Natural killer cell treated with Interleukin-12 subunit alpha and Interleukin-12 subunit beta and Interleukin-15 and Interleukin-18, amount 100 ng/mL, for 72 hours (primary cell): ENCODE data around the gene ASXL3. TPM values are rescaled to one million over a fixed set of nuclear protein-coding genes. Genes with fewer than 3 reads are reported as not detected.

ENCODE experiments used
- ATAC-seq, 2 donors: fragments of 150-1000 bp; cut with Tn5 transposase in 1 of 2; sonication (Bioruptor Pico), chemical (Tn5 transposase) in 1 of 2; 2 replicates each; pipeline ENCODE4 v1.10.0; 2021
- DNase-seq: peaks from one replicate; pipeline ENCODE4 v3.0.0; 2022; ENCODE audit warnings: low spot score
- H3K27ac Mint-ChIP-seq, 2 donors: 1 replicate in 1 of 2; 2 replicates in 1 of 2; pipeline ENCODE4 v1.8.0; 2022; ENCODE audit warnings: mixed read lengths in 2 of 2, mild to moderate bottlenecking in 1 of 2, moderate library complexity in 1 of 2
- H3K27me3 Mint-ChIP-seq, 2 donors: 1 replicate in 1 of 2; 2 replicates in 1 of 2; pipeline ENCODE4 v1.8.0; 2022; ENCODE audit warnings: mixed read lengths in 2 of 2
- H3K36me3 Mint-ChIP-seq: one replicate; pipeline ENCODE4 v1.8.0; 2022; ENCODE audit warnings: mixed read lengths
- H3K4me1 Mint-ChIP-seq, 2 donors: 1 replicate in 1 of 2; 2 replicates in 1 of 2; pipeline ENCODE4 v1.8.0; 2022; ENCODE audit warnings: low read depth in 2 of 2, mixed read lengths in 2 of 2, mild to moderate bottlenecking in 1 of 2
- H3K4me3 Mint-ChIP-seq: one replicate; pipeline ENCODE4 v1.8.0; 2022; ENCODE audit warnings: mixed read lengths
- H3K9me3 Mint-ChIP-seq: 2 replicates; pipeline ENCODE4 v1.8.0; 2022; ENCODE audit warnings: mixed read lengths
- total RNA-seq, 2 donors: library from RNA; stranded (reverse); gene quantifications; one replicate each; pipeline ENCODE4 v1.2.3, GENCODE V29; 2022

The ASXL3 gene
- total RNA-seq, 2 donors from 2014 or later: not detected

GRCh38 chr18:33656889-33657448 lies 79.0 kb downstream of the ASXL3 start:
- no peaks in the 10 kb centered on the region for H3K4me1 Mint-ChIP-seq
- no peaks in the 10 kb centered on the region for H3K36me3 Mint-ChIP-seq
- no peaks in the 10 kb centered on the region for H3K27me3 Mint-ChIP-seq
- H3K27ac Mint-ChIP-seq: no peak overlapping the region
- ATAC-seq (no peak), DNase-seq (no peak)
- H3K4me3 Mint-ChIP-seq: no peak overlapping the region
- H3K9me3 Mint-ChIP-seq: peaks cover 10% of the 10 kb centered on the region

DNA sequence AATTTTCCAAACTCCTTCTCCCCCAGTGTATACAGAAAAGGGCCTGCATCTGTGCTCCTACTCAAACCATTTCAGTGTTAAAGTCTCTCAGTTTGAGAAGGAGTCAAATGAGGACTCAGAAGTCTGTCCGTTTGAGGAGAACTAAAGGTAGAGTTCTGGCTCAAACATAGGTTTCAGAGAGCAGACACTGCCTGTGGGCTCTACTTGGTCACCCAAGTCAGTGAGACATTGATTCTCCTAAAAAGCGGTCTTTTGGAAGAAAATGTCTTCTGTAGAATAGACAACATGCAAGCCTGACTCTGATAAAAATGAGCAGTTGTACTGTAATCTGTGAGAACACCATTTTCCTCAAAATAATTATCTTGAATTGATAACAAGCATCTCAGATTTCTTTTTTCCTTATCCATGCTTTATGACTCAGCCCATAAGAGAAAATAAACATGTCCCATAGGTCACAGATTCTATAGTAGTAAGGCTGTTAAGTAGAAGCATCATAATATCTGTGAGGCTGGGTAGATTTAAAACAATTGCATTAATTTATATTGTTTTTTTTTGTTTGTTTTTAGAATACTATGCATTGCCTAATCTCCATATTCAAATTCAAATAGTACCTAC lies 82.8 kb downstream of the ASXL3 start:
- ATAC-seq (no peak), DNase-seq (no peak)
- H3K36me3 Mint-ChIP-seq: no peaks in the 10 kb centered on the region
- H3K27me3 Mint-ChIP-seq: no peaks in the 10 kb centered on the region
- H3K4me3 Mint-ChIP-seq: no peak overlapping the region
- no peaks in the 10 kb centered on the region for H3K4me1 Mint-ChIP-seq
- H3K9me3 Mint-ChIP-seq: peaks cover 7% of the 10 kb centered on the region
- H3K27ac Mint-ChIP-seq: no peak overlapping the region

DNA sequence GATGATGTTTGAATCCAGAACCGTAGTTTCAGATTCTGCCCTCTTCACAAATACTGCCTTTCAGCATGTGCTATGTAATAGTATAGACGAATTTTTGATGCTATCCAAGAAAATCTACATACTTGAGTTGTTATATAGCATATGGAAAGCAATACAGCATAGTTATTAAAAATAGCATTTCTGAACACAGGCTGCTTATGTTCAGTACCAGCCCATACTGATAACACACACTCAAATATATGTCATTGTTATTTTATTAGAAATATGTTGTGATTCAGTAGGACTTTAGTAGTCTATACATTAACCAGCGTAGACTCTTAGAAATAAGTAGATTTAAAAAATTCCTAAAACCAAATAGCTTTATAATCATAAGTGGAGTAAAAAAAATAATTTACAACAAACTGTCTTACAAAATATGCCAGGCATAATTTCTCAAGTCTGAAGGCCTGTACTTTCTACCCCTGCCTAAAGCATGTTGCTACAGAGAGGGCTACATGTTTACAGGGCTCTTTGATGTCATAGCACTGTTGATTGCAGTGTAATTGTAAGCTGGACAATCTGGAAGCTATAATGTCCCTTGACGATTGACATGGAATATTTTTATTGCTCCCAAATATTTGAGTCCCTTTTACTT lies 86.3 kb downstream of the ASXL3 start:
- no peaks in the 10 kb centered on the region for H3K36me3 Mint-ChIP-seq
- no peak overlapping the region for H3K4me3 Mint-ChIP-seq
- H3K9me3 Mint-ChIP-seq: peaks cover 12% of the 10 kb centered on the region
- ATAC-seq (no peak), DNase-seq (no peak)
- no peak overlapping the region for H3K27ac Mint-ChIP-seq
- no peaks in the 10 kb centered on the region for H3K4me1 Mint-ChIP-seq
- H3K27me3 Mint-ChIP-seq: no peaks in the 10 kb centered on the region

DNA sequence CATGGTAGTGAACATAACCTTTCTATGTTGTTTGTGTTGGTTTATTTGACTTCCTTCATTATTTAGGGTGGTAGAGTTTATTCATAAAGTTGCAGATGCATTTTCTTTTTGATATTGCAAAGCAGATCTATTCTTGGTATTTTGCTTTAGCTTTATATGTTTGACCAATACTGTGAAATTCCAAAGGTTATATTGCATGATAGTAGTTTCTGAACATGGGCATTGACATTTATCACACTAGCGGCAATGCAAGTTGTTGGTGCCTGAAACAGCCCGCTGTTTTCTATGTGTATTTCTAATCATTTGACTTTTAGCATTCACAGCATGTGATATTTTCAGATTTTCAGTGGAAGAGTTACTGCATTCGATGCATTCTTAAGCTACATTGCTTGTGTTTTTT lies 87.2 kb downstream of the ASXL3 start:
- Mint-ChIP-seq H3K4me1 (no peaks in the 10 kb centered on the region), H3K4me3 (no peak overlapping the region), H3K27ac (no peak overlapping the region), H3K36me3 (no peaks in the 10 kb centered on the region), H3K27me3 (no peaks in the 10 kb centered on the region), H3K9me3 (peaks cover 12% of the 10 kb centered on the region)
- ATAC-seq (no peak), DNase-seq (no peak)

DNA sequence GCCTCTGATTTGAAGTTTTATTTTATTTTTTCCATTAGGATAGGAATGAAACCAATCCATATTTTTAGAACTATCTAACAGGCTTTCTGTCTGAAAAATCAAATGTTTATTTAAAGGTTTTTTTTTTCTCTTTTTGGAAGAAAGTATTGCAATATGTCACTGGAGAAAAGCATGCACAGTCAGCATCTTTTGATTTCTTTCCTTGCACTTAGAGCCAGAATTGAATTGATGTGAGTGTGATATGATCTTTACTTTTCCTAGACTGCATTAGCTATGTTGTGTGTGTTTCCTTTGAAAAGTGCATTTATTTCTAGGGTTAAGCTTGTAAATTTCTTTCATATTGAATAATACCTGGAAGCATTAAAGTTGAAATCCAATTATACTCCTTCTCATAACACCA lies 87.6 kb downstream of the ASXL3 start:
- no peaks in the 10 kb centered on the region for H3K27me3 Mint-ChIP-seq
- ATAC-seq (no peak), DNase-seq (no peak)
- no peaks in the 10 kb centered on the region for H3K4me1 Mint-ChIP-seq
- no peak overlapping the region for H3K27ac Mint-ChIP-seq
- H3K36me3 Mint-ChIP-seq: no peaks in the 10 kb centered on the region
- H3K9me3 Mint-ChIP-seq: peaks cover 9% of the 10 kb centered on the region
- H3K4me3 Mint-ChIP-seq: no peak overlapping the region

- DNase-seq (no peak), ATAC-seq (no peak)
- H3K27ac Mint-ChIP-seq: no peak overlapping the region
- H3K36me3 Mint-ChIP-seq: peaks cover 5% of the 10 kb centered on the region
- H3K27me3 Mint-ChIP-seq: no peaks in the 10 kb centered on the region
- peaks cover 11% of the 10 kb centered on the region for H3K9me3 Mint-ChIP-seq
- no peak overlapping the region for H3K4me3 Mint-ChIP-seq
- no peaks in the 10 kb centered on the region for H3K4me1 Mint-ChIP-seq
Observed at GRCh38 chr18:33666915-33667314, 88.9 kb downstream of the ASXL3 start.

- Mint-ChIP-seq H3K27me3 (no peaks in the 10 kb centered on the region), H3K27ac (no peak overlapping the region), H3K9me3 (peaks cover 11% of the 10 kb centered on the region), H3K4me1 (no peaks in the 10 kb centered on the region), H3K36me3 (peaks cover 5% of the 10 kb centered on the region), H3K4me3 (no peak overlapping the region)
- no peak for ATAC-seq
- DNase-seq: no peak
Observed at GRCh38 chr18:33669589-33669988, 91.6 kb downstream of the ASXL3 start.

- no peak for ATAC-seq
- Mint-ChIP-seq H3K4me1 (no peaks in the 10 kb centered on the region), H3K9me3 (peaks cover 12% of the 10 kb centered on the region), H3K27me3 (no peaks in the 10 kb centered on the region), H3K4me3 (no peak overlapping the region), H3K36me3 (peaks cover 5% of the 10 kb centered on the region), H3K27ac (no peak overlapping the region)
- no peak for DNase-seq
Observed at GRCh38 chr18:33670029-33670428, 92.0 kb downstream of the ASXL3 start.

DNA sequence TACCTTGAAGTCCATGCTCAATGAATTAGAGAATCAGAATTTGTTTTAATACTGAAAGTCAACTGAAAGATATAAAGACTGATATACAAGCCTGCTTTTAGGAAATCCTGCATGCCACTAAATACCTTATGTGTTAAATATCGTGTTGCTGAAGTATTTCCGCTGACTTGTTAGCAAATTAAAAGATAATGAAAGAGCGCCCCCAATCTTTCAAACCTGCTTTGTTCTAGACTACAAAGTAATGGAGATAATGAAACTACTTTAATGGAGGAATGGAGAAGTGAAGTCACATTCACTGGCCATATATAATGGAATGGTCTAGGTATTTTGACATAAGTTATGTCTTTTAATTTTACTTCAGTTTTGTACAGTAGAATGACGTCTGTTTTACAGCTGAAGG lies 95.7 kb downstream of the ASXL3 start:
- no peak for ATAC-seq
- no peak for DNase-seq
- no peaks in the 10 kb centered on the region for H3K4me1 Mint-ChIP-seq
- peaks cover 5% of the 10 kb centered on the region for H3K36me3 Mint-ChIP-seq
- no peak overlapping the region for H3K4me3 Mint-ChIP-seq
- H3K27me3 Mint-ChIP-seq: no peaks in the 10 kb centered on the region
- no peak overlapping the region for H3K27ac Mint-ChIP-seq
- peaks cover 8% of the 10 kb centered on the region for H3K9me3 Mint-ChIP-seq

DNA sequence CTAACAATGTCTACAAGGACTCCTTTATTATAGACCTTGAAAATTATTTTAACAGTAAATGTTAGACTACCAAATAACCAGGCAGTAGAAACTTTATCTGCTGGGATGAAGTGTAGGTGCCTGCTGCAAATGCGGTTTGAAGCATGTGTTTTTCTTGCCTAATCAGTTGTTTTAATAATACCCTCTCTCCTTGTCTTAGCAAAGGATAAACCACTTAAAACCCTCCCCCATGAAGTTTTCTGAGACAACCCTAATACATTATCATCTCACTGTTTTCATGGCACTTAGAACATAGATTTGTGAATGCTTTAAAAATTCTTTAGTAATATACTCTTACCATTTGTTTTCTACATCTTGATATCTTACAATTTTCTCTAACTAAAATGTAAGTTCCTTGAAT lies 98.6 kb downstream of the ASXL3 start:
- no peaks in the 10 kb centered on the region for H3K27me3 Mint-ChIP-seq
- H3K4me3 Mint-ChIP-seq: no peak overlapping the region

GRCh38 chr18:33677891-33678290 lies 99.9 kb downstream of the ASXL3 start:
- Mint-ChIP-seq H3K9me3 (peaks cover 6% of the 10 kb centered on the region), H3K36me3 (no peaks in the 10 kb centered on the region), H3K27me3 (no peaks in the 10 kb centered on the region), H3K4me1 (no peaks in the 10 kb centered on the region), H3K4me3 (no peak overlapping the region), H3K27ac (no peak overlapping the region)
- DNase-seq: no peak
- ATAC-seq: no peak

More for the DNA sequence above, 98.6 kb downstream of the ASXL3 start:
- DNase-seq (no peak), ATAC-seq (no peak)
- Mint-ChIP-seq H3K9me3 (peaks cover 6% of the 10 kb centered on the region), H3K36me3 (no peaks in the 10 kb centered on the region), H3K4me1 (no peaks in the 10 kb centered on the region), H3K27ac (no peak overlapping the region)

- H3K36me3 Mint-ChIP-seq: peaks cover 7% of the 10 kb centered on the region
- ATAC-seq (no peak), DNase-seq (no peak)
- H3K9me3 Mint-ChIP-seq: peaks cover 7% of the 10 kb centered on the region
- H3K27me3 Mint-ChIP-seq: no peaks in the 10 kb centered on the region
- H3K4me3 Mint-ChIP-seq: no peak overlapping the region
- H3K27ac Mint-ChIP-seq: no peak overlapping the region
- no peaks in the 10 kb centered on the region for H3K4me1 Mint-ChIP-seq
Observed at GRCh38 chr18:33682436-33682835, 104.4 kb downstream of the ASXL3 start.

DNA sequence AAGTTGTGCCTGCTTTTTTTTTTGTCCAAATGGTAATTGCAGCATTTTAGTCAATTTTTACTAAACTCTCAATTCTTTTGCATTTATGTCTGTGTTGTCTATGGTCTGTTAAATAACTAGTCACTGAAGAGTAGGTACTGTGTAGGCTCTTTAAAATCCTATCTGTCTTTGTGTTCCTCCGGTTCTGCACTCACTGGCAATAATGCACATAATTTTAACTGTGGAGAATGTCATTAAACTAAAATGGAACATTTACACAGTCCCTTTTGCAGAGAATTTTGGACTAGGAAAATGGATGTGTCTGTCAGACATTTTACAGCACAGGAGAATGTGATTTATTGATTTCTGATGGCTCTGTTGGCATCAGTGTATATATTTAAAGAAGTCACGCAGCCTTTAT lies 116.6 kb downstream of the ASXL3 start:
- no peak overlapping the region for H3K27ac Mint-ChIP-seq
- ATAC-seq: no peak
- DNase-seq: no peak
- H3K4me1 Mint-ChIP-seq: no peaks in the 10 kb centered on the region
- H3K4me3 Mint-ChIP-seq: no peak overlapping the region
- H3K27me3 Mint-ChIP-seq: no peaks in the 10 kb centered on the region
- H3K36me3 Mint-ChIP-seq: peaks cover 9% of the 10 kb centered on the region
- peaks cover 15% of the 10 kb centered on the region for H3K9me3 Mint-ChIP-seq

DNA sequence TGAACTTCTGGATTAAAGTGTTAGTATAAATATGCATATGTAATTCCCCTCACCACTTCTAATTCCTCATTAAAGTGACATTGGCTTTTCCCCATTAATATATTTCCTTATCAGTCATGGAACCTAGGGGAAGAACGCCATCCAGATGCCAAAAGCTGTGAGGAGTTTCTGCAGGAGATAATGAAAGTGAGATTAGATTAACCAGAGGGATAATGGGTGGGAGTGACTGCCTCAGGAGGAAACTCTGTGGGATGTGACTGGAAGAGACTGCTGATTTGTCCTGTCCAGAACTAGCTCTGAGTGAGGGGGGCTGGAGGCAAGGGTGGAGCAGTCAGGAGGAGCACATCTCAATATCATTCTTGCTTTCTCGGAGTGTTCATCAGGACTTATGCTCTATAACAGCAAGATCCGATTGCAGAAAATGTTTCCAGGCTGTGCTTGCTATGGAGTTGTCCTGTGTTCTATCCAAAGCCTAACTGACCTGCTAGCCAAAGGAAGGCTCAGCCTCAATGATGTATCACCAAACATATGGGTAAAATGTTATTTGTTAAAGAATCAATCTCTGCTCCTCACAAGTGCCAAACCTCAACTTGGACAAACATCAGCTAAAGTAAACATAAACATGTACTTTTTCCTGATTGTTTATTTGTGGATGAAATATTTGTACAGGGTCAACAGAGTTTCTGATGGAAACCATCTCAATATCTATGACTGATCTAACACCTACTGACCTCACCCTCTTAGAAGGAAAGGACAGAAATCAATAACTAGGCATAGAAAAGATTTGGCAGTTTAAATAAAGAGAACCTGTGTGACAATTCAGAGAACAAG lies 118.5 kb downstream of the ASXL3 start:
- no peak overlapping the region for H3K27ac Mint-ChIP-seq
- H3K9me3 Mint-ChIP-seq: peaks cover 5% of the 10 kb centered on the region
- no peaks in the 10 kb centered on the region for H3K27me3 Mint-ChIP-seq

More for the DNA sequence above, 118.5 kb downstream of the ASXL3 start:
- Mint-ChIP-seq H3K4me1 (no peaks in the 10 kb centered on the region), H3K4me3 (no peak overlapping the region), H3K36me3 (peaks cover 9% of the 10 kb centered on the region)
- ATAC-seq (no peak), DNase-seq (no peak)
